Measurements from ENCODE around the gene ADAMTS16.

The ADAMTS16 gene

DNA sequence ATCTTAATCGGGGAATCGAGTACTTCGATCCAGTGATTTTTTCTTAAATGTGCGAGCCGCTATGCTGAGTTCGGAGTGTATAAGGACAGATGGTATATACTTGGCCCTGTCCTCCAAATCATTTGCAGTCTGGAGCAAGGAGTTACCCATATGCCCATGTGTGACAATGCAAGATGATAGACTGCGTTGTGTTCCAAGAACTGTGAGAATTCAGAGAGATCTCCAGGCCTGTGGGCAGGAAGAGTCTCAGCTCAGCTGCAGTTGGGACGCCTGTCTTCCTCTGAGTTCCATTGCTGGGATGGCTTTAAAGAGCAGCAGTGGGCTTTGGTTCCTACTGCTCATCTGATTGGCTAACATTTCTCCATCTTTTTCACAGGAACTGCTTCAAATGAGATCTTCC, 106.6 kb downstream of the ADAMTS16 start:
- DNase-seq: no peak

DNA sequence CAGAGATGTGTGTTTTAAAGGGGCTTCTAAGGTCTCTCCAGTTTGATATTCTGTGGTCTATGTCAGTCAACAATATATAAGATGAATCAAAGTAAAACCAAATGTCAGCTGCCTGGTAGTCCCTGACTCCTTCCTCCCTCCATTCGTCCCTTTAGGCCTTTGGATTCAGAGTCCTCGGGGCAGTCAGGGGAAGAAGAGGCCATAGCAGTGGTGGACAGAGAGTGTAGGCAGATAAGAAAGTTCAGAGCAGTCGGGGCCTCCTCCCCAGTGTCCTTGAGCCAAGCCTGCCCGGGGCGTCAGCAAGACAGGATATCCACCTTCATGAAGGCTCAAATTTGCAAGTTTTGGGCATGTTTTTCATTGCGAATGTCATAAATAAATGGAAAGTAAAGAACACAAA, 110.6 kb downstream of the ADAMTS16 start:
- DNase-seq: no peak

DNA sequence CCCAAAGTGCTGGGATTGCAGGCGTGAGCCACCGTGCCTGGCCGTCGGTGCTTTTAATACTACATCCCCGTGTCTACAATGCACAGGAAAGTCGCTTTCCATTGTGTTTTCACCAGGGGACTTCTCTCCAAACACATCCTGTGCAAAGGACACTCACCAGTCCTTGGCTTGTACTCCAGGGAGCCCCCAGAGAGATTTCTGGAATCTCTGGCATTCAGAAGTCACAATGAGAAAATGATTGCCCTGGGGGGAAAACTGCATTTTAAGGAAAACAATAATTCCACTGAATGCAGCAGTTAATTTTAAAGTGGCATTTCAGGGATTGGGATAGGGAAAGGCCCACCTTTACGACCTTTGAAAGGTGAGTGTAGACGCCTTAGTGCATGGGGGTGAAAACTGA, 112.0 kb downstream of the ADAMTS16 start:
- DNase-seq: no peak

DNA sequence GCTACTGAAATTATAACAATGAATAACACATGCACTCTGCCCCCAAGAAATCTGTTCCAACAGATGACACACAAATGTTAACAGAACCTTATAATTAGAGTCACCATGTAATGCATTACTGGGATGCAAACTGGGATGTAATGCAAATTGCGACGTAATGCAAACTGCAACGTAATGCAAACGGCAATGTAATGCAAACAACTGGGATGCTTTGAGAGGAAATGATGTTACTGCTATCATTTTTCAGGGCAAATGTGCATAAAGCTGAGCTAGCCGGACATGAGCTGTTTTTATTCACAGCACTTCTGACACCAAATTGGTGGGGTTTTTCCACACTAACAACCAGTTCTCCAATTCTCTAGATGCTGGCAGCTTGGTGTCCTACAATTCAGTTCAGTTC, 117.2 kb downstream of the ADAMTS16 start:
- no peak for DNase-seq

DNA sequence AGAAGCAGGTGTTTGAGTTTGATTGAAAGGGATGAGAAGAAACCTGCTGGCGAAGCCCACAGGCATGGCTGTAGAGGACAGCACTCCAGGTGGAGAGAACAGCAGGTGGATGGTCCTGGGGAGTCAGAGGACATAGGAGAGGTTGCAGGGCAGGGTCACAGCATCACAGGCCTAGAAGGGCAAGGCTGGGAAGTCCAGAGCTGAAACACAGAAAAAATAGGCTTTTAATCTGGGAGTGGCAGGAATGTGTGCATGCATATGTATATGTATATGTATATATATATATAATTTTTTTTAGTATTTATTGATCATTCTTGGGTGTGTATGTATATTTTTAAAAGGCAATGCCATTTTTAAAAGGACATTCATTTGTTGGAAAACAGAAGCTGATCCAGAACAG, 118.4 kb downstream of the ADAMTS16 start:
- no peak for DNase-seq

DNA sequence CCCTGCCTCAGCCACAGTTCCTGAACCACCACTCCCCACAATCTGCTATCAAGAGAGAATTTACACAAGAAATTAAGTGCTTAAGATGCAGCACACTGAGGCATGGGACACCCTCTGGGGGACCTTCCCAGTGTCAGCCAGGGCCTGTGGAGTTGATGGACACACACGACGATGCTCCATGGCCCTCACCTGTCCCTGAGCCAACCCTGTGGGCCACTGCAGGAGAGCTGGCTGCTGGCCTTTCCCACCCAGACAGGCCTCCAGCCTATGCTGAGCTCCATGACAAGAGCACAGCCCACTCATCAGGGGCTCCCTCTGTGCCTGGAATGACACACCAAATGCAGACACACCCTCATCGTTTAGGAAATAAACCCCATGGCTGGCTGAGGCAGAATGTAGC, 124.6 kb downstream of the ADAMTS16 start:
- DNase-seq: no peak

DNA sequence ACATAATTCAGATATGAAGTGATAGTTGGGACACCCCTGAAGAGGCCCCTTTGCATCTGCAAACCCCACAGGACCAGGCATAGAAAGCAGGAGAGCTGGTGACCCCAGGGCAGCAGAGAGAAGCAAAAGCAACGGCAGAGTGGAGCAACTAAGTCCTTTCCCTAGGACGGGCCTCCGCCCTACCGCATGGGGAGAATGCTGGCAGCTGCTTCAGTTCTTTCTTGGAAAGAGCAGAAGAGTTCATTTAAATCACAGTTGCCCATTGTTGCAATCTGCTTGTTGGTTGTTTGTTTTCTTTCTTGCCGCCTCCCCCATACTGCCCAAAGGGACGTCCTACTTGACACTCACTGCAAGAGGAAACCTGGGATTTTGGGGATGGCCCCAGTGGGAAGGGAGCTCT, 126.2 kb downstream of the ADAMTS16 start:
- DNase-seq: no peak

DNA sequence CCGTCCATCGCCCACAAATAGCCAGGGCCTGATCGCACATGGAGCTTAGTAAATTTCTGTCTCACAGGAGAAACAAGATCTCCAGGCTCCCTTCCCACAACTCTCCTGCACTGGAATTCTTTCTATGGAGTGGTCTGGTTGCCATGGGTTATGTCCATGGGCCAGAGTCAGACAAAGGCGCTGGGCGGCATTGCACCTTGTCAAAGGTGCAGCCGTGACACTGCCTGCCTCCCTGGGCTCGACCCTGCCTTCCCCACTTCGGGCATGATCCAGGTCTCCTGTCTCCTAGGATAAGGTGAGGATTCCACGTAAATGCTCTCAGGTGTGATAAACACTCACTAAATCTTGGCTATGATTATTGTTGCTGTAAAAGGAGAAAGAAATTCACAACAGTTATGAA, 130.0 kb downstream of the ADAMTS16 start:
- no peak for DNase-seq

DNA sequence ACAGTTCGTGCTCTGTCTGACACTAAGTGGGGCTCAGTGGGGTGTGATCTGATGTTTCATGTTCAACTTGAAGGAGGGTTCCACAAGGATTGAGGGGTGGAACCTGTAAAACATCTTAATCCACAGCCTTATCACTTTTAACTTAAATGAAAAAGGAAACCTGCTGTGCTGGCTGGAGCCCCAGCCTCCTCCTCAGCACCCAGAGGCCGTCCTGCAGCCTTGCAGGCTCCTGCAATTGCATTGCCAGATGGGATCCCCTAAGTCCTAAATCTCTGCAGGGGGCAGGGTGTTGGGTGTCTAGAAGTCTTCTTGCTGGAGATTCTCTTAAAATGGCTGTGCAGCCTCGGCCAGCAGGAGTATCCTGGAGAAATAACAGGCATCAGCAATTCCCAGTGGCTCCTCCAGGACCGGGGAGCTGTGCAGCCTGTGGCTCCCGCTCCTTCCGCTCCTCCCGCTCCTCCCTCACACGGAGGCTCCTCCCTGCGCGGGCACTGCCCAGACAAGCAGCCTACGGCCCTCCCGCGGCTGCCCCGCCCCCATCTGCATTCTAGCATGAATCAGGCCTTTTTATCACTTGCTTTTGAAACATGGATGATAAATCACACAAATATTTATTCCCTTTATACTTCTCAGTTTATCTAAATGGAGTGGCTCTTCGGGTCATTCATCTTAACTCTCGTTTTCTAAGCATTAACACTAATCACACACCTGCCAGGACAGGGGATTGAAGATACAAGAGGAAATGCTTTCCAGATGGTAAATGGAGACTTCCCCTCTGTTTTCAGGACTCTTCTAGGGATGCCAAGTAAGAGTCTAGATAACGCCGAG, 131.0 kb downstream of the ADAMTS16 start:
- DNase-seq: no peak

DNA sequence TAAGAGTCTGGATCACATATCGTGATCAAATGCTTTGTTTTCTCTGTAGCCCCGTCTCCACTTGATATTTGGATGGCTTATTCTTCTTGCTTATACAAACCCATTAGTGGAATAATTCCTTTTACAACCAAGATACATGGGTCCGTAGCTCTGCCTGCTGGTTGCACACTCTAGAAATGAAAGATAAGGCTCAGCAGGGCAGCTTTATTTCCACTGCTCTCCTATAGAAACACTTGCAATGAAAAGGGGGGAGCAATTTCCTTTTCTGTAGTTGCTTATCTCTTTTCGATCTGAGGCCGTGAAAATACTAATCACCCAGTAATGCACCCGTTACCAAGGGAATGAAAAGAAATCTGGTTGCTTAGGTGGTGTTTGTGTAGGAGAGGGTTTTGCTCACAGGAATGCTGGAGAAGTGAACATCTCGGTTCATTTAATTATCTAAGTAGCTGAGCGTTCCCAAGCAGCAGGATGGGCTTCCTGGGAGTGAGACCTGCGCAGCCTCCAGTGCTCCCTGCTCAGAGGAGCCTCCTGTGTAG, 131.7 kb downstream of the ADAMTS16 start:
- no peak for DNase-seq

DNA sequence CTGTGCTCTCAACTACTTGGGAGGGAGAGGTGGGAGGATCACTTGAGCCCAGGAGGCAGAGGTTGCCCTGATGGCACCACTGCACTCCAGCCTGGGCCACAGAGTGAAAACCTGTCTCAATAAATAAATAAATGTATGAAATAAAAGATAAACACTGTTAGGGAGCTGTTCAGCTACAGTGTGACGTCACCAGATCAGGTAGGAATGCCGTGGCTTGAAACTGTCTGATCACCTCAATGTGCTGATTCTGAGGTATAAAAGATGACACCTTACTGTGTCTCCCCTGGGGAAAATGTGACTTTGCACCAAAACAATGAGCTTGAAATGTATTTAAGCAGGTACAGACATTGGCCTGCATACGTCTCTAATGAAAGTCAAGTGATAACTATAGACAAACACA, 133.3 kb downstream of the ADAMTS16 start:
- no peak for DNase-seq

DNA sequence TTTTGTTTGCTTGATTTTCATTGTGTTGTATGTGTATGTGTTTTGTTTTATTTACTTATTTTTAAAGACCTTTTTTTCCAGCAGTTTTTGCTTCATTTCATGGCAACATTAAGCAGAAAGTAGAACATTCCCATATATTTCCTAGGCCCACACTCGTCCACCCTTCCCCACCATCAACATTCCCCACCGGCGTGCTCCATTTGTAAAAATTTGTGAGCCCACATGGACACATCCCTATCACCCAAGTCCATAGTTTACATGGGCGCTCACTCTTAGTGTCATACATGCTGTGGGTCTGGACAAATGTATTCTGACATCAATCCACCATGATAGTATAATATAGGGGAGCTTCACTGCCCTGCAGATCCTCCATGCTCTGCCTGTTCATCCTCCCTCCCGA, 133.8 kb downstream of the ADAMTS16 start:
- DNase-seq: no peak

DNA sequence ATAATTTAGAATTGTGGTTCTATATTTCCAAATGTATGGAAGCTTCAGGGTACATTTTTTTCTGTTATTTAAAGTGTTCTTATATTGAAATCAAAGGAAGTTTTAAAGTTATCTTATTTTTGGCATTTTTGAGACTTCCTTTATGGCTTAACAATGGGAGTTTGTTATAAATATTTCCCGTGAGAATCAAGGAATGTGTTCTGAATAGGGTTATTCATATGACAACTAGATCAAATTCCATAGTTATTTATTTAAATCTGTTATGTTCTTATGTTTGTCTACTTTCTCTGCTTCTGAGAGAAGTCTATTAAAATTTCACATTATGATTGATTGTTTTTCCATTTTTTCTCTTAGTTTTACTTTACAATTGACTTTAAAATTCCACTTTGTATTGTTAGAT, 135.1 kb downstream of the ADAMTS16 start:
- DNase-seq: no peak

DNA sequence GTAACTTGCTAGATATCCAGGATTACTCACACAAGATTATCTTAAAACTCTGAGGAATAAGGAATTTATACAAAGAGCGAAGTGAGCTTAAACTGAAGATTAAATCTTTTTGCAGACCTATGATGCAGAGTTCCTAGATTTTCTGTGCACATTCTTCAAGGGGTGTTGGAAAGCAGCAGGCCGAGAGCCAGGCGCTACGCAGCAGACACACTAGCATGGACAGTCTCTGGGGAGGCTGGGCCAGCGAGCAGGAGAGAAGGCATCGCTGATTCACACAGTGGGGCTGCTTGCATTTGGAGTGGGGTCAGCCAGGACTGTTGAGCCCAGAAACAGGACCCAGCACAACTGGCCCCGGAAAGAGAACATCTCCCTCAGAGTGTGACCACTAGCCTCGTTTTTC, 136.3 kb downstream of the ADAMTS16 start:
- DNase-seq: no peak

DNA sequence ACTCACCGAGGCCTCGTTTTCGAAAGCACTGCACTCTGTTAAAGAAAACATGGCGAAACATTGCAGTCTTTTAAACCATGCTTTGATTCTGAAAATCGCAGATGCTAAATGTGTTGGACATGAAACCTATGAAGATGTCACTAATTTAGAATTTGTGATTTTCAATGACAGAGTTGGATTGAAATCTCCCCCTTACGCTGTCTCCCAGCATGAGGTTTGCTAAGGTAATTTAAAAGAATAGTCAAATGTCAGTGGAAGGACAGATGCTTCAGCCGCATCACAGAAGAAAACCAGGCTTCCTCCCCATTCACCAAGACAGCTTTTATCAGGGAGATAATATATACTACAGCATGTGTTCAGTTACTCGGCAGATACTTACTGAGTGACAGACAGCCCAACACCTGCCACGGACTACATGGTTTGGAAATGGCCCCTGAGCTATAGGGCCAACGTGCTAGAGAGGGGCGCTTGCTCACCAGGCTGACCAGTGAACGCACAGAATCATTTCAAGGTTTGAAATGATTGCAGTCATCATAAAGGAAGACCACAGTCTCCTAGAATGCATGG, 136.9 kb downstream of the ADAMTS16 start:
- DNase-seq: no peak

DNA sequence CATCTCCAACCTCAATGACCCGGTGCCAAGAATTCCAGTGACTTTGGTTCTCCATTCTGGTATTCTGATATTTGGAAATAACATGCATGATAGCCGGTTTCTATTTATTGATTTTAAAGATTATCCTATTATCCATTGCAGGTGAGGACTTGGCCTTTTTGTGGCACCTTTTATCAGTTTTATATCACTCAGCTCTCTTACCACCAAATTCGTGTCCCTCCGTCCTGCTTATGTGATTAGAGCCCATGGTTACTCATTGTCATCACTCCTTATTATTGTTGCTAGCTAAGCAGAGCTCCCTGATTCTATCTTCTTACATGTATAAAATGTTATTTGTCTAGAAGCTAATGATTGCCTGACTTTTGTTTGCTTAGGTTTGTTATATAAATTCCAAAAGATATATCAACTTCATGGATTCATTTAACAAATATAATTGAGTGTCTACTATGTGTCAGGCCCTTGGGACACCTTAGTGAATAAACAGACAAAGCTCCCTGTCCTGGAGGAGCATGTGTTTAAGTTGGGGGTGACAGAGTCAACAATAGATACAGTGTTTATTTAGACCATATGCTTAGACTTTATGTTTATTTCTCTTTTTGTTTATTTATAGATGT, 138.2 kb downstream of the ADAMTS16 start:
- DNase-seq: no peak

DNA sequence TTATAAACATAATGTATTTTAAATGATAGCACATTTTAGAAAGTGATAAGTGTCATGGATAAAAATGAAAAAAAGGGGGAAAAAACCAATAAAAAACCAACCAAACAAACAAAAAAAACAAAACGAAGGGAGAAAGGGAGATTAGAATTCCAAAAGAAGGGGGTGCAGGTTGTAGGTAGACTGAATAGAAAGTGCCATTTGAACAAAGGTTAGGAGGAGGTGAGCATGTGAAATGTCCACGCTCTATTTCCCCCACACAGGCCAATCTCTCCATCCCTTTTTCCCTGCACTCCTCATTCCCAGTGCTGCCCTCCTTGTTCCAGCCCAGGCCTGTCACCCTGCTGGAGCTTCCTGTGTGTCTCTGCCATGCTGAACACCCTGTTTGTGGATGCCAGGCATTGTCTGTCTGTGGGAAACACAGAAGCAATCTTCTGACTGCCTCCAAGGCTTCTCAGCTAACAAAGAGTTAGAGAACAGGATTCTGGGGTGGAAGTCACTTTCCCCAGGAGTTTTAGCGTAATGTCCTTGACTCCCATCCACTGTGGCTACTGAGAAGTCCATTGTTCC, 138.8 kb downstream of the ADAMTS16 start:
- DNase-seq: no peak

DNA sequence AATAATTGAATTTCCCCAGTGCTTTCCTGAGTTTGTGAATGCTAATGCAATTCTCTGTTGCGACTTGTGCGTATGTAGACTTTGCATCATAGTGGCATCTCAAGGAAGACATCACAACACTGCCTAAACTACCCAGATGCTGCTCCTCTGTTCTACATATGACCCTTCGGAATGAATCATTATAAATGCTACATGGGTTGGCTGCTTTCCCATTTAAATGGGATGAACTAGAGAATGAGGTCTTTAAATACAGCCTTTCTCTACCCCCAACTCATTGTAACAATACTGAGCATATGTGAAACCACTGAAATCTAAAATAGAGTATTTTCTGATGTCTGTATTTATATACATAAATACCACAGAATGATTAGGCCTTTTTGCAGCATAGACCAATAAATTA, 145.8 kb downstream of the ADAMTS16 start:
- no peak for DNase-seq

DNA sequence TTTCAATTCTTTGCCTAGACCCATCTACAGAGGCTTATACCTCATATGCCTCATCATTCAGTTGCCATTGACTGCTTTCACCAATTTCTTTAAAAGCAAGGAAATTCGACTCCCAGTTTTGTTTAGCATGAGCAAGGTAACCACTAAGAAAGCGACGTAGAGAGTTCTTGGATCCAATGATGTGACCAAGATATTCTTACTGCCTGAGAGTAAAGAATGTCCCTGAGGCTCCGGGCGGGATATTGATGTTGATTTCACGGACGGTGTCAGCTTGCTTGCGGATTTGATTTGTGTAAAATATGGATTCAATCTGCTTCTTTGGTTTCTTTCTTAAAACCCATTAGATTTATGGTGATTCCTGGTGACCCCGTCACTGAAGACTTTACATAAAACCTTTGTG, 147.3 kb downstream of the ADAMTS16 start:
- no peak for DNase-seq

DNA sequence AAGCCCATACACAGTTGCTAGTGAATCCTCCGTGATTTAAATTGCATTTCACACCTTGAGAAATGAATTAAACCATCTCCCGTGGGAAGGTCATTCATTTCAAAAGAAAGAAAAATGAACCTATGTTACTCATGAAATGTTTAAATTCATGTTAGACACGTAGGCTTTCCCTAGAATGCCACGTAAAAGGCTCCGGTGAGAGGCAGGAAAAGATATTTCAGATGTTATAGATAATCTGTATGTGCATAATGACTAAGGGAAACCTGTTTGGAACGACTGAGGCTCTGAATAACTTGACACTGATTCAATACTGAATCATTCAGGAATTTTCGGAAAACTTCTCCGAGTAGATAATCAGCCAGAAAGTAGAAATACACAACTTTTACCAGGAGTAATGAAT, 148.1 kb downstream of the ADAMTS16 start:
- no peak for DNase-seq

DNA sequence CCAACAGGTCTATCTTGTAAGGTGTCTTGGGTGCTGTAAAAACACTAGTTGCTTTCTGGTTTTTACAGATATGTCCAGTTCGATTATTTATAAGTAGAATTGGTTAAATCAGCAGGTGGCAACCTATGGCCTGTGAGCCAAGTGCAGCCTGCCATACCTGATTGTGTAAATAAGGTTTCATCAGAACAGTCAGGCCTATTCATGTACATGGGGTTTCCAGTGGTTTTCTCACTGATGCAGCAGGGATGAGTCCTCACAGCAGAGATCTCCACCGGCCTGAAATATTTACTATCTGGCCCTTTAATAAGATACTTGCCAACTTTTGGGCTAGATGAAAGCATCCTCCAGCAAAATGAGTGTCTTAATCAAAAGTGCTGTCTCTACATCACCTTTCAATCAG, 149.4 kb downstream of the ADAMTS16 start:
- no peak for DNase-seq

DNA sequence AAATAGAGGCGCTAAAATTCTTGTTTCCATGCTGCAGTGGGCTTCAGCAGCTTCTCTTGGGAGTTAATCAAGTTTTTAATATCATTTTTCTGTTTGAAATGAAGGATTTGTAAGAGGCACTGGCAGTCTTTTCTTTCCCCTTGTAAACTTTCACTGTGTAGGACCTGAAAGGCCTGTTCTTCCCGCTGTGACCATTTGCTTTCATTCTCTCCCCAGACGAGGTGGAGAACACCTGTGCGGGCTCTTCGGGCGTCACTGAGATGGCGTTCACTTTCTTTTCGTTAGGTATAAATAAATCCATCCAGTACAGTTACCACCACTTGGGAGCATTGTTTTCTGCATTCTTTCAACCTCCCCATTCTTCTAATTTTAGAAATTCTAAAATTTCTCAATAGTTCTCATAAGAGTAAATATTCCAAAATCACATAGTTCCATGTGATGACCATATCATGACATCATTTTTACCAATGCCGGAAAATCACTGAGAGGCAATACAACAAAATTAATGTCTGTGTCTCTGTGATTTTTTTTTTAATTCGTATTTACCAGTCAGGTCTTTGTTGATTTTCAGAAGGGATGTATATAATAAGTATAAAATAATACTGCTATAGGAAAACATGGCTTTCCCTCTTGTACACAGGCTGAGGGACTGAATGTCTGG, 150.7 kb downstream of the ADAMTS16 start:
- DNase-seq: no peak

DNA sequence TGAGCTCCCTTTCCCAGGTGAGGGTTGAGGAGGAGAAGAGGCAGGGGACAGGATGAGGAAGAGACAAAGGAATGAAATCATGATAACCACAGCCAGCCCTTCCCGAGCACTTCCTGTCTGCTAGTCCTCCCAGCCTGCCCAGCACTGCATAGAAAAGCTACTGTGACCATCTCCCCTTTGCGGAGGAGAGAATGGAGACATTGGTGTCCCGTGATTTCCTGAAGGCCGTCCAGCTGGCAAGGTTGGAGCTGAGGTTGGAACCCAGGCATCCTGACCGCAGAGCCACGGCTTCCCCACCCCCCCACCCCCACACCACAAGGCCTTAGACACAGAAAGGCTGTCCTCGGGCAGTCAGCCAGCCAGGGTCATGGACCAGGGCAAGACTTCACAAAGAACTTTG, 151.2 kb downstream of the ADAMTS16 start:
- no peak for DNase-seq
